NCI-H510A (cell line): Measurements from ENCODE around the gene UTP25.
A peak's percentile ranks its signal among the peaks of the same experiment; 100 is the strongest.

Experiments used
- DNase-seq: peaks from one replicate; lab custom pipeline; 2025; lab: John Stamatoyannopoulos, UW

UTP25 gene

GRCh38 chr1:209839875-209840546 is 12.2 kb downstream of the UTP25 start:
- no peak for DNase-seq

- DNase-seq, result no peak
Measured at GRCh38 chr1:209840611-209841010, 12.8 kb downstream of the UTP25 start.

DNA sequence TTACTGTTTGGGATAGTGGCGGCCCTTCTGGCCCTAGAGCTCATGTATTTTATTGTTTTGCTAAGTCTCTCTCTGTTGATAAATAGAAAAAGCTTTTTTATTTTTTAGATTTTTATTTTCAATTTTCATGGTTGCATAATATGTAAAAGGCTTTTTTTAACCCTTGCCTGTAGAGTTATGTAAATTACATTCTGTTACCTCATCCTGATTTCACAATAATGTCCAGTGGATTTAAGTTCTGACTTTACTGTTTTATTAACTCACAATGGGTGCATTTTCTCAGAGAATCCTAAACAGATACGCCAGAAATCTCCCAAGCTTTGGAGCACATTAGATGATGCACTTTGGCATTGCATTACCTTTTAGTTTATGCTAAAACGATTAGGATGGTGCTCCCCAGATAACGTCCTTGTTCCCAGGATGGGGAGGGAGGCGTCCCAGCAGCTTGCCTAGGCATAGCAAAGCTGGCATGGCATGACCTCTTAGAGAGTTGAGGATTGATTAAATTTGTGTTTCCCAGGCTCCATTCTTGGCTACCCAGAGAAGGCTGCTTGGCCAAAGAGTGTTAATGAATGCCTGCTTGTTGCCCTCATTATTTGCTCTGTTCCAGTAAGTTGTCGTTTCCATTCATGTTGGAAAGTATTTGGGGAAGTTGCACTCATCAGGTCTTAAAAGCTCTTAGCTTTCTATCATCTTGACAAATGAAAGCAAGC is 17.1 kb downstream of the UTP25 start:
- no peak for DNase-seq

- no peak for DNase-seq
Measured at GRCh38 chr1:209845408-209845725, 17.6 kb downstream of the UTP25 start.

DNA sequence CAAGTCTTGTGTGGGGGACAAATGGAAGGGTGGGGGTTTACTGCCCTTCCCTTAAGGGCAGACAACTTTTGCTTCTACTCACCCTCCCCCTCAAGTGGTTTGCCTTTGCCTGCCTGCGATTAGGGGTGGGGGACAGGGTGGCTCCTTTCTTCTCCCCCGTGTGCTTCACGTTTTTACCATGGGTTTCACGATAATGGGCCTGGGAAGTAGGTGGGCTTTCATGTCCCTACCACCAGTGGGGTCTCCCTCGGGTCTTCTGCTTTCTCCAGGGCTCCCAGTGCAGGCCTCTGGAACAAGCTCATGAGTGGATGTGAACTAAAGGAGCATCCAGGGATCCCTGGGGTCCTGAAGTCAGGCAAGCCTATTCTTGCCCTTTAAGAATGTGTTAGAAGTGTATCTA is 21.6 kb downstream of the UTP25 start:
- no peak for DNase-seq

DNA sequence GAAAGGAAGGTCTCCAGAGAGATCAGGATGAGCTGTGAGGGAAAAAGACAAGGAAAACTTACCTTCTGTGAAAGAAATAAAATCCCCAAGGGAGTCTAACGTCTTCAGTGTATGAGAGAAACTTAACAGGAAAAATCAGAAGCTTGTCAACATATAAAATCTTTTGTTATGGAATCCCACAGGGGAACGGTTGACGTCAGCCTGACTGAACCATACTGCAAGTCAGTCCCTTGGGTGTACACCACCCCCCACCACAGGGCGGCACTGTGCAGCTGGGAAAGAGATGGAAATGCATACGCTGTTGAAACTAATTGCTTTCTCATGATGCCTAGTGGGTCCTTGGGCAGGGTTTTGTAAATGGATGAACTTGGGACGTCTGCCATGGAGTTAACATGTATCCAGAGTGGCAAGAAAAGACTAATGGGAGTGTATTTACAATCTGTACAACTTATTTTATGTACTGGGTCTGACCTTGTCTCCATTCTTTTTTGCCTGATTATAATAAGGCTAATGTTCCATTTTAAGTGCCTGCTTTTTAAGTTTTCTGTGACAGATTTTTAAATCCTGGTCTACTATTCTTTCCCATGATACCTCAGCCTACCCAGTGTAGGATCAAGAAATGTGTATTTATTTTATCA is 22.7 kb downstream of the UTP25 start:
- DNase-seq, result peak; percentile 21

DNA sequence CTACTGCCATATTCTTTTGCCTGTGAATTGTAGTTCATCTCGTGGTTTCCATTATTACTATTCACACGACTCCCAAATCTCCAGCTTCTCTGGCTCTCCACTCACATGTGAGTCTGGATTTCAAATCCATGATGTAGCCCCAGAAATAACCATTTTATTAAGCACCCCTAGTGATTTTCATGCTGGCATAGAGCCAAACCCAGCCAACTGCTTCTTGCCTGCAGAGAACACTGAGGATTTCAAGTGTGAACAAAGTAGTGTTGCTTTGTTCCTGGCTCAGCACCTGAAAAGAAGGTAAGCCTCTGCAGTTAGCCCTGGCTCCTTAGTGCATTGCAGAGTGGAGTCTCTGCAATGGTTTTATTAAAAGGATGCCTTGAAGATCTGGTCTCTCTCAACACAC is 25.9 kb downstream of the UTP25 start:
- no peak for DNase-seq

DNA sequence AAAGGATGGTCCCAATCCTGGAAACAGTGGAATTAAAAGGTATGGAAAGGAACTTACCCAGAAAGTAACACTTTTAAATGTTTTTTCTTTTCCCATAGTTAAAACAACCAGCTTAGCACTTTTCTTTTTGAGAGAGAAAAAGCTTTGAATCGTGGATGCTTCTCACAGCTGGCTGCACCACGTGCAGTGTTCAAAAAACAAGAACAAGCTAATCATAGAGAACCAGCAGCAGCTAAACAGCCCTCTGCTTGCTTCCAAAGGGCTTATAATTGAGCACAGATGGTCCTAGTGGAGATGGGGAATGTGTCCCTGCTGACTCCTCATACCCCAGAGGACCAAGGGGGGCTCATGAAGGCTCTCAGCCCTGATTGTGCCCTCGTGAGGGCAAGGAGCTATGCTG is 26.4 kb downstream of the UTP25 start:
- DNase-seq, result no peak

DNA sequence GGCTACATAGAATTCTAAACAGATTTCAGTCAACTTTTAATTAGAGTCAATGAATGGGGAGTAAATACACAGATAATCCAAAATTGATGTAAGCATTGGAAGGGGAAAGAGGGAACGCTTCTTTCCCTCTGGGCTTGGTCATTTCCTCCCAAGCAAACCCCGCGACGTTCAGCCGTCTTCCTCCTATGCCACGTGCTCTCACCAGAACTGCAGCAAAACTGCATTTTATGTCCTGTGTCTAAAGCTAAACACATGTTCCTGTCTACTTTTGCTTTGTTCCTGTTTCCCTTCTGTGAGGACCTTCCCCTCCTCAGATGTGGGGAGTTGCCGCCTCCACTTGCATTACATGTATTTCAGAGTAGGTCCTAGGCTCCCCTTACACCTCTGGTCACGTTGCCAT is 27.2 kb downstream of the UTP25 start:
- no peak for DNase-seq

DNA sequence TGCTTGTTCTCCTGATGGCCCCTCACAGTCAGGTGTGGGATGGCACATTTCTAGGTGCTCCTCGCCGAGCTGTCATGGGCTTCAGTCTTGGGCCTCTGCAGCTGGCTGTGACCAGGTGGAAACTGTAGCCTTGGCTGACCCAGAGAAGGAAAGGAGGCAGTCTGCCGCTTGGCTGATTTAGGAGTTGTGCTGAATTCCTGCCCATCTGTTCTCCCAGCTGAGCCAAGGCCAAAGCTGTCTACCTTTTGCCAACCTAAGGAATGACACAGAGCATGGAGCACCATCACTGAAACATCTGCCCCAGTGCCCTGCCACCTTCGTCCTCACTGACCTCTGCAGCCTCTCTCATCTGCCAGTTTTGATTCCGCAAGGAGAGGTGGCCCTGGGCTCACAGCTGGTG is 27.9 kb downstream of the UTP25 start:
- DNase-seq, result no peak

- DNase-seq, result no peak
Measured at GRCh38 chr1:209858561-209859103, 30.9 kb downstream of the UTP25 start.

DNA sequence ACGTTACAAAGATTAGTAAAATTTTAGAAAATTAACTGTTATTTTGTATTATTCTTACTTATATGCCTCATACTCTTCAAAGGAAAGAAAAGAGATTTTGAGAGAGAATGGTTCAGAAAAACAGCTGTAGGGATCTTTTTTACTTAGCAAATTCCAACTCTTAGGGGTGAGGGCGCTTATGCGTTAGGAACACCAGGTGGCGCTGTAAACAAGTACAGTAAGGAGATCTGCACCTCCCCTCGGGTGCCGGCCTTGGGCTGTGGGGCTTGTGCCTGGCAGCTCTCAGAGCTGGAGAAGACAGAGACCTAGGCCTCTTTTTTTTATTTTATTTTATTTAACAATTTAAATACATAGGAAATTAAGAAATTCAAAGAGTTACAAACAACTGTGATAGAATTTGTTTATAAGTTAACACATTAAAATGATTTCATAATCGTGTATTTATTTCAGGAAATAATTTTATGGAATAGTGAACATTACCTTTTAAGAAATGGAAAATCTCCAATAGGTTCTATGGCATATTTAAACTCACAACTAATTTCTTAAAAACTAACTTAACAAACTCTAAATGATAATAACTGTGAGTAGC is 32.6 kb downstream of the UTP25 start:
- DNase-seq, result peak; percentile 49

DNA sequence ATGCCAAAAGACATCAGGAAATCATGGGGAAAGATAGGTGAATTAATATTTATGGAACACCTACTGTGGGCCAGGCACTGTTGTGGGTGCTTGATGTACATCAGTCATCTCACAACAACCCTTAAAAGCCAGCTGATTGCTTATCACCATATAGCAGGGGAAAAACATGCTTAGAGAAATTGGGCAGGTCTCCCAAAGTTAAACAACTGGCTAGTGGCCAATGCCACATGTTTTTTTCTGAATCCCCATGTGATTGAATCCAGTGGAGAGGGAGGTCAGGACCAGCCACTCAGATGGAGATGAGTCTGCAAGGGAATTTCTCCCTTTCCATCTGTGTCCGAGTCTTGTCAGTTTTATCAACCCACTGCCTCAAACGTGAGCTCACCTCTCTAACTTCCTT is 33.5 kb downstream of the UTP25 start:
- DNase-seq, result no peak

- no peak for DNase-seq
Measured at GRCh38 chr1:209862391-209863356, 34.9 kb downstream of the UTP25 start.

- no peak for DNase-seq
Measured at GRCh38 chr1:209863766-209864485, 36.2 kb downstream of the UTP25 start.

DNA sequence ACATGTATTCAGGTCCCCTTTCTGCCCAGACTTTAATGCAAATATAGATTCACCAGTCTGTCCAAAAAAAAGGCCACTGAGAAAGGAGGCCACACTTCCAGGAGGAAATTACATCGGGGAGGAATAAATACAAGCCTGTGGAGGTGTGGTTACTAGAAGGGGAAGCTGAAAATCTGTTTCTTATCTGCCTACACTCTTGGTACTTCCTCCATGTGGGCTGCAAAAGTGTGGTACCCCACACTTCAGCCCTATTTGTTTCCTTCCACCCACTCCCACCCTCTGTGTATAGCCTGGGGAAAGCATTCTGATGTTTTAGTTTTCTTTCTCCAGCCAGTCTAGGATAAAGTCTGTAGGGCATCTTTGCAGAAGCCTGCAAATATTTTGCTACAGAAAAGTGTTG is 38.4 kb downstream of the UTP25 start:
- no peak for DNase-seq

DNA sequence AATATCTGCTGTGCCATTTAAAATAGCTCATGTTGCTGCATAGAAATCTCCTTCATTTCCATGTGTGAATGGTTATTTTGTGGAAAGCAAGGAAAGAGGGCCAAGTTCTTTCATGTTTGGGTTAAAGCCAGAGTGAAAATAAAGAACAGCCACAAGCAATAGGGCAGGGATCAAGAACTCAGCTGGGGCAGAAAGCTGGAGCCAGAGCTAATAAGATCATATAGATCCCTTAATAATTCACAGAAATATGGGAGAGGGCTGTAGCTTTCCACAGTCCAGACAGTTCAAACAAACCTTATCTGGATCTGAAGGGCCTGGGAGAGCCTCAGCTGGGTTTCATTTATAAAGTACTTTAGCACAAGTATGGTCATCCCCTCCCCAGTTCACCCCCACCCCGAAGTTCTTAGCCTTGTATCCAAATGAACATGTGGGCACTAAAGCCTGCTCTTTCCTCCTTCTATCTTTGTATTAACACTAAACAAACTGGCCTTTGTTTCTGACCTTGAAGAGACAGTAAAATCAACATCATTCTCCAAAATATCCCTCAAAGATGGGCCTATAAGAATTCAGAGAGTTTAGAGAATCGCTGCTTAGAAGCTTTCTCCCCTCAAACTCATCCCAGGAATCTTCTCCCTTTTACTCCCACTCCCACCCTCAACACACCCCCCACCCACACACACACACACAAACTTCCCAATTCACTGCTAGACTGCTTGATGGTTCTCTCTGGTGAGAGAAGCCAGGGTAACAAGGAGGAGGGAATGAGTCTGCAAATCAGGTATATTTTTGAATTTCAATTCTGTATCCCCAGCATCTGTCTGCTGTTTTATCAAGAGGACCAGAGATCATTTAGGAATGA is 41.7 kb downstream of the UTP25 start:
- DNase-seq, result no peak

GRCh38 chr1:209870151-209870831 is 42.5 kb downstream of the UTP25 start:
- no peak for DNase-seq

GRCh38 chr1:209871006-209871405 is 43.2 kb downstream of the UTP25 start:
- no peak for DNase-seq
